B cell (primary cell): ENCODE measurements around the gene BACH2. TPM values are rescaled to one million over a fixed set of nuclear protein-coding genes. Genes with fewer than 3 reads are reported as not detected.

Source experiments
- ATAC-seq: fragments of 200-7000 bp; cut with Tn5 transposase; one replicate; pipeline ENCODE4 v1.10.0; 2021; ENCODE audit warnings: low read depth, mild to moderate bottlenecking, moderate number of reproducible peaks, moderate library complexity
- CTCF ChIA-PET: fragments of 350-600 bp; sonication (Branson Sonifier 250); formaldehyde crosslinking; loops from one replicate; lab custom pipeline; 2021; ENCODE audit warnings: antibody characterized with exemption, inconsistent platforms; lab: Charles Lee
- POLR2A ChIA-PET: fragments of 350-600 bp; sonication (Branson Sonifier 250); formaldehyde crosslinking; loops from one replicate; lab custom pipeline; 2021; ENCODE audit warnings: antibody characterized with exemption; lab: Charles Lee
- DNase-seq: peaks from one replicate; pipeline ENCODE4 v3.0.0; 2013
- H2AFZ ChIP-seq: 2 replicates; pipeline ENCODE4 v1.6.1; 2012; ENCODE audit warnings: mild to moderate bottlenecking, low read depth, low read length; ENCODE audit not compliant: insufficient read depth, poor library complexity, severe bottlenecking
- H3K27ac ChIP-seq, 2 donors: 1 replicate in 1 of 2; 2 replicates in 1 of 2; pipeline ENCODE4 v1.5.1; 2012 to 2013; ENCODE audit warnings: low read length in 2 of 2, mild to moderate bottlenecking in 2 of 2, moderate library complexity in 1 of 2
- H3K27me3 ChIP-seq, 4 experiments: fragments of 200-600 bp in 1 of 4; sonication (generic) in 1 of 4; replicated peaks in 1 of 4; 1 replicate in 2 of 4; 2 replicates in 2 of 4; pipeline versions ENCODE4 v1.6.1 to v1.7.0; 2013 to 2016; ENCODE audit warnings: low read length in 3 of 4, mild to moderate bottlenecking in 2 of 4, mixed read lengths in 1 of 4, moderate library complexity in 1 of 4; ENCODE audit not compliant: insufficient read depth in 4 of 4, control insufficient read depth in 3 of 4; ENCODE audit errors: control extremely low read depth in 1 of 4
- H3K36me3 ChIP-seq, 2 experiments: replicated peaks in 1 of 2; 1 replicate in 1 of 2; 2 replicates in 1 of 2; pipeline versions ENCODE4 v1.6.1 to v1.7.1; 2013; ENCODE audit warnings: low read length in 1 of 2; ENCODE audit not compliant: insufficient read depth in 2 of 2, control insufficient read depth in 1 of 2; ENCODE audit errors: control extremely low read depth in 1 of 2, extremely low read depth in 1 of 2
- H3K4me1 ChIP-seq, 2 donors: fragments of 200-600 bp in 1 of 2; sonication (generic) in 1 of 2; 1 replicate in 1 of 2; 2 replicates in 1 of 2; pipeline versions ENCODE4 v1.5.1 to v1.6.1; 2013 to 2017; ENCODE audit warnings: low read length in 2 of 2; ENCODE audit not compliant: control insufficient read depth in 2 of 2, insufficient read depth in 2 of 2
- H3K4me2 ChIP-seq: replicated peaks from 2 replicates; pipeline ENCODE3; 2012; ENCODE audit warnings: mild to moderate bottlenecking, low read depth, low read length; ENCODE audit not compliant: poor library complexity, severe bottlenecking
- H3K4me3 ChIP-seq, 5 experiments: fragments of 200-600 bp in 1 of 5; sonication (generic) in 1 of 5; 1 replicate in 3 of 5; 2 replicates in 2 of 5; pipeline versions ENCODE4 v1.5.1 to v1.7.0; 2011 to 2016; ENCODE audit warnings: low read length in 4 of 5, mild to moderate bottlenecking in 4 of 5, low read depth in 2 of 5, control low read depth in 1 of 5, moderate library complexity in 1 of 5; ENCODE audit not compliant: insufficient read depth in 1 of 5; ENCODE audit errors: control extremely low read depth in 1 of 5, extremely low read depth in 1 of 5
- H3K79me2 ChIP-seq: fragments of 200-600 bp; sonication (generic); one replicate; pipeline ENCODE4 v1.6.0; 2016; ENCODE audit warnings: low read length; ENCODE audit not compliant: control insufficient read depth, insufficient read depth
- H3K9ac ChIP-seq: fragments of 200-600 bp; sonication (generic); 2 replicates; pipeline ENCODE4 v1.6.1; 2017; ENCODE audit warnings: mild to moderate bottlenecking, low read length, moderate library complexity
- H3K9me3 ChIP-seq, 3 donors: one replicate each; pipeline versions ENCODE4 v1.6.1 to v1.7.1; 2013; ENCODE audit warnings: low read length in 2 of 3; ENCODE audit not compliant: control insufficient read depth in 2 of 3, insufficient read depth in 1 of 3; ENCODE audit errors: control extremely low read depth in 1 of 3
- H4K20me1 ChIP-seq: 2 replicates; pipeline ENCODE4 v1.6.0; 2012; ENCODE audit warnings: mild to moderate bottlenecking, low read length; ENCODE audit not compliant: insufficient read depth, control insufficient read depth, poor library complexity, severe bottlenecking
- H3K27ac Mint-ChIP-seq: one replicate; pipeline ENCODE4 v1.8.0; 2021; ENCODE audit warnings: mixed read lengths
- H3K27me3 Mint-ChIP-seq: one replicate; pipeline ENCODE4 v1.8.0; 2021; ENCODE audit warnings: mixed read lengths
- H3K4me1 Mint-ChIP-seq: one replicate; pipeline ENCODE4 v1.8.0; 2021; ENCODE audit warnings: mixed read lengths
- H3K4me3 Mint-ChIP-seq: one replicate; pipeline ENCODE4 v1.8.0; 2021; ENCODE audit warnings: mixed read lengths
- H3K9me3 Mint-ChIP-seq: one replicate; pipeline ENCODE4 v1.8.0; 2022; ENCODE audit warnings: mixed read lengths; ENCODE audit not compliant: insufficient read depth
- CTCF ChIP-seq: fragments of 200-600 bp; IDR thresholded peaks from one replicate; pipeline ENCODE4 v1.8.0; 2022; ENCODE audit warnings: antibody characterized with exemption, mild to moderate bottlenecking
- EZH2 ChIP-seq: IDR thresholded peaks from 2 replicates; pipeline ENCODE4 v1.6.1; 2012; ENCODE audit warnings: borderline replicate concordance, low read depth, mild to moderate bottlenecking, moderate library complexity, low read length; ENCODE audit not compliant: insufficient read depth, poor library complexity, severe bottlenecking
- WGBS: methylation state at CpG from one replicate; pipeline ENCODE4 v1.1.5; 2013; ENCODE audit warnings: missing lambda C conversion rate; ENCODE audit not compliant: insufficient coverage; 5-methylcytosine and 5-hydroxymethylcytosine counted together
- intact Hi-C: fragments of 100-400 bp; cut with micrococcal nuclease; formaldehyde crosslinking; loops from one replicate; pipeline ENCODE4 v1.10.0; 2022
- polyA plus RNA-seq: library from polyadenylated mRNA; depleted of rRNA; stranded (reverse); fragments of >200 nt; gene quantifications from 2 replicates; pipeline ENCODE4 v1.2.3, GENCODE V29; 2012
- total RNA-seq, 2 donors: library from RNA; stranded (reverse); fragments of 120-200 nt in 1 of 2; gene quantifications; 1 replicate in 1 of 2; 2 replicates in 1 of 2; pipeline versions ENCODE4 v1.2.3 to v1.2.4, GENCODE V29; 2013 to 2022

Gene BACH2
- total and polyA plus RNA-seq, 2 donors (not counting 1 experiment from before 2014, with no cell fraction given) = 41.1 to 235 TPM

DNA sequence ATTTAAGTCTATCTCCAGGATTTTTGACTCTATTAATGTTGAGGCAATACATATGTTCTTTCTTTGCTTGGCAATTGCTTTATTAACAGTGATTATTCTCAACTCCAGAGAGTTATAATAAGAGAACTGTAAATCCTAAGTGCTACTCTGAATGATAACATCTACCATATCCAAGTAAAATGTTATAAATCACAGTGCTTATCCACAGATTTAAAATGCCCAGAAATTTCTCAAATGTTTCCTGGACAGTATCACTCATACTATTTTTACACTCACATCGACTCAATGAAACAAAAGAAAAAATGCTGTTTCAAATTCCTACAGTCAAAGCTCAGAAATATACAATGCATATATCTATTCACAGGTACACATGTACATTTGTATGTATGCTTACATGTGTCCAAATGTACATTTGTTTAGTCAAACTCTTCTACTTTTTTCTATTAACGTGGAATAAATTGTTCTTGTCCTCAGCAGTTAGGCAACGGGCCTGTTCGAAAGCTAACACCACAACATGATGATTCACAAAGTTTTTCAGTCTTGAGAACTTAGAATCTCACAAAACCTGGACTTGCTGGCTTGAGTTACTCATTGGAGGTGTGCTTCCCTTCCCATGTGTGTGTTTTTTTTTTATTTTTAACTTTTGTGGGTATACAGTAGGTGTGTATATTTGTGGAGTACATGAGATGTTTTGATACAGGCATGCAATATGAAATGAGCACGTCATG, 209.4 kb downstream of the BACH2 start:
- Histone ChIP-seq H3K27ac (no peak overlapping the region), H3K4me2 (no peak overlapping the region), H3K9ac (no peak overlapping the region), H4K20me1 (peaks cover 80% of the 10 kb centered on the region), H3K36me3 (peaks cover 8 to 39% of the 10 kb centered on the region in 2 experiments), H3K79me2 (peaks cover 57% of the 10 kb centered on the region), H3K27me3 (no peaks in the 10 kb centered on the region), H3K4me1 (peaks cover 25 to 30% of the 10 kb centered on the region in 2 donors), H3K4me3 (no peak overlapping the region), H3K9me3 (no peaks in the 10 kb centered on the region), H2AFZ (no peak overlapping the region)
- peaks cover 60% of the 10 kb centered on the region for H3K4me1 Mint-ChIP-seq
- ChIA-PET POLR2A (no interaction called here), CTCF (no interaction called here)
- no peaks in the 10 kb centered on the region for H3K9me3 Mint-ChIP-seq
- TF ChIP-seq EZH2 = no peak
- TF ChIP-seq CTCF = no peak
- H3K27me3 Mint-ChIP-seq = no peaks in the 10 kb centered on the region
- DNase-seq (no peak), ATAC-seq (no peak)
- H3K27ac Mint-ChIP-seq = peak overlapping the region; percentile 32
- H3K4me3 Mint-ChIP-seq = no peak overlapping the region
- WGBS = no CpG with 5 or more reads among the region's 5 CpGs
- intact Hi-C loops = loop anchor here (10.0 kb wide), 1 partner anchor 732 kb away; the partner anchor contains the start of gene UBE2J1

DNA sequence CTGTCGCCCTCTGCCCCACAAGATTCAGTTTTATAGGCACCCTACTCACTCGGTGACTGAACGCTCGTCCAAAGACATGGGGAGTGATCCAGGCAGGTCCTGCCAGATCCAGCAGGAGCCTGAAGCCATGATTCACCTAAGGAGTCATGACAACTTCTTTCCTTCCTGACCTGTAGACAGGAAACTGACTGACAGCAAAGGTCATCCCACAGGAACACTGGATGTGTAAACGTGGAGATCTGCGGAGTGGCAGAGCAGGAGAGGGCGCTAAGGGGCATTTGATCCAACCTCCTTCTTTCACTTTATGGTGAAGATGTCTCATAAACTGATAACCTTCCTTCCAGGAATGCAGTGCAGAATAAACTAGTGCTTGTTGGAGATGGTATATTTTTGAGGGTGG, 210.1 kb downstream of the BACH2 start:
- Mint-ChIP-seq H3K4me1 (peaks cover 66% of the 10 kb centered on the region), H3K27ac (peak overlapping the region; percentile 59), H3K9me3 (no peaks in the 10 kb centered on the region), H3K4me3 (no peak overlapping the region), H3K27me3 (no peaks in the 10 kb centered on the region)
- Histone ChIP-seq H3K9me3 (no peaks in the 10 kb centered on the region), H3K4me1 (peaks cover 32 to 38% of the 10 kb centered on the region in 2 donors), H3K4me3 (no peak overlapping the region), H3K27ac (no peak overlapping the region), H3K27me3 (no peaks in the 10 kb centered on the region), H3K36me3 (peaks cover 8 to 39% of the 10 kb centered on the region in 2 experiments), H3K4me2 (no peak overlapping the region), H4K20me1 (peaks cover 83% of the 10 kb centered on the region), H2AFZ (no peak overlapping the region), H3K79me2 (peaks cover 60% of the 10 kb centered on the region), H3K9ac (no peak overlapping the region)
- ChIA-PET POLR2A (no interaction called here), CTCF (no interaction called here)
- 99% methylated on average over 4 of the region's 7 CpGs for WGBS
- no peak for DNase-seq
- ATAC-seq = no peak
- intact Hi-C loops = loop anchor here (10.0 kb wide), 1 partner anchor 732 kb away; the partner anchor contains the start of gene UBE2J1
- TF ChIP-seq CTCF (no peak), EZH2 (no peak)
